ENCODE measurements around the gene KRT13. TPM values are rescaled to one million over a fixed set of nuclear protein-coding genes. Genes with fewer than 3 reads are reported as not detected.

KRT13 gene
- total and polyA plus RNA-seq, 10 of the 15 experiments (the other 5 are each of a cell fraction or from before 2014, with no cell fraction given): not detected

DNA sequence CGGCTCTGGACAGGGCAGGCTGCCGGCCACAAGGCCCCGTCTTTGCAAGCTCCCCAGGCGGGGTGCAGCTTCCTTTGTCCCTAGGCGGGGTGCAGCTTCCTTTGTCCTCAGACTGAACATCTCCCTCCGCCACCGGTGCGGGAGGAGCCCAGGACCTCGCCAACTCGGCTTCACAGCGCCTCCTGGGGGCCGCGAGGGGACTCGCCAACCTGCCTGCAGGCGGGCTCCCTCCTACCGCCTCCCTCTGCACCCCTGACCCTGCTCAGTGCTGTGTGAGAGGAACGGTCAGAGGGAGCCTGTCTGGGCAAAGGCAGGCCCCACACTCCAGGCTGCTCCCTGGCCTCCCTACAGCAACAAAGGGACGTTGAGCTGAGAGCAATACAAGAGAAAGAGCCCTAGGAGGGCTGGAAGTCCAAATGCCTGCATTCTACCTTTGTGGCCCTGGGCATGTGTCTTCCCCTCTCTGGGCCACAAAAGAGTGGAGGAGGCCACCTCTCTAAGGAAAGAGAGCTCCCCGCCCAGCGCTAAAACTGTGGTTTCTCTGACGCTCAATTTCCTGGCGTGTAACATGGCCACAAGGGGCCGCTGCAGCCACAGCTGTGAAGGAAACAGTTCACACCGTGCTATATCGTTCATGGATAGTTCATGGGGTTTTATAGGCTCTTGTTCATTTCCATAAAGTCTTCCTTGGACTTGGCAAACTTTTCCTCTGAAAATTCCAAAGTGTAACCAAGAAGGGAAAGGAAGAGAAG, 43.6 kb upstream of the KRT13 start:
- WGBS (ENCODE audit: insufficient coverage, insufficient replicate concordance, low lambda C conversion rate, missing lambda C conversion rate): 2% methylated on average over 25 of the region's 25 CpGs
- H3K36me3 ChIP-seq (ENCODE audit: control insufficient read depth in 2 of 2, insufficient read depth in 2 of 2, low read length in 1 of 2): no peaks in the 10 kb centered on the region
- H3K27me3 ChIP-seq (replicated peaks in 1 of 2; ENCODE audit: control insufficient read depth in 2 of 2, insufficient read depth in 2 of 2, low read length in 1 of 2): no peaks in the 10 kb centered on the region; a peak in 2 of 4 replicates
- ChIA-PET POLR2A (interaction anchor here (1.1 kb wide), 1 partner anchor 638 kb away, joined by 3 read pairs; no protein-coding TSS in a partner anchor), RAD21 (ENCODE audit: unreplicated experiment) (interaction anchor here (0.9 to 3.3 kb wide), 16 partner anchors 10 to 933 kb away, joined by 3 to 32 read pairs (median 6); no protein-coding TSS in a partner anchor), CTCF (interaction anchor here (0.6 to 6.3 kb wide), 47 partner anchors 9 to 1021 kb away, joined by 3 to 146 read pairs (median 5); partner anchors contain the start of gene EIF1), SMC1A (ENCODE audit: uncharacterized antibody, unreplicated experiment) (interaction anchor here (0.6 to 5.3 kb wide), 23 partner anchors 9 to 933 kb away, joined by 3 to 34 read pairs (median 4); no protein-coding TSS in a partner anchor)
- no peak overlapping the region for H3K4me2 ChIP-seq (ENCODE audit: control insufficient read depth, insufficient read depth)
- TF ChIP-seq POLR2AphosphoS5 (IDR thresholded peaks at IDR 0.05; ENCODE audit: low read length) (no peak), CREM (IDR thresholded peaks at IDR 0.05; ENCODE audit: low read depth) (peak; percentile 49), RAD21 (IDR thresholded peaks at IDR 0.05; ENCODE audit: insufficient read depth, low read depth, low read length) (peak; percentile 73), SMARCA5 (IDR thresholded peaks at IDR 0.05) (peak; percentile 94), SMC3 (IDR thresholded peaks at IDR 0.05; ENCODE audit: borderline replicate concordance, low read length) (peak; percentile 74), NR2F1 (conservative IDR thresholded peaks at IDR 0.05) (peak; percentile 50), YY1 (IDR thresholded peaks at IDR 0.05; ENCODE audit: low read depth, low read length) (peak; percentile 25; the same call in 1 of the 2 replicates), CREB1 (IDR thresholded peaks at IDR 0.05; ENCODE audit: low read depth) (0 out of 2 replicates have a peak, but pooled peaks have one; percentile 55), LARP7 (IDR thresholded peaks at IDR 0.05) (0 out of 2 replicates have a peak, but pooled peaks have one; percentile 35), BHLHE40 (IDR thresholded peaks at IDR 0.05; ENCODE audit: borderline replicate concordance in 1 of 2, low read depth in 2 of 2, low read length in 1 of 2) (peak in 1 of 2 experiments; percentile 4; a peak in 1 of 4 replicates), ZNF207 (IDR thresholded peaks at IDR 0.05; ENCODE audit: borderline replicate concordance) (no peak), RUNX3 (IDR thresholded peaks at IDR 0.05; ENCODE audit: low read length) (peak; percentile 83)
- TF ChIP-seq, protein P1, sequence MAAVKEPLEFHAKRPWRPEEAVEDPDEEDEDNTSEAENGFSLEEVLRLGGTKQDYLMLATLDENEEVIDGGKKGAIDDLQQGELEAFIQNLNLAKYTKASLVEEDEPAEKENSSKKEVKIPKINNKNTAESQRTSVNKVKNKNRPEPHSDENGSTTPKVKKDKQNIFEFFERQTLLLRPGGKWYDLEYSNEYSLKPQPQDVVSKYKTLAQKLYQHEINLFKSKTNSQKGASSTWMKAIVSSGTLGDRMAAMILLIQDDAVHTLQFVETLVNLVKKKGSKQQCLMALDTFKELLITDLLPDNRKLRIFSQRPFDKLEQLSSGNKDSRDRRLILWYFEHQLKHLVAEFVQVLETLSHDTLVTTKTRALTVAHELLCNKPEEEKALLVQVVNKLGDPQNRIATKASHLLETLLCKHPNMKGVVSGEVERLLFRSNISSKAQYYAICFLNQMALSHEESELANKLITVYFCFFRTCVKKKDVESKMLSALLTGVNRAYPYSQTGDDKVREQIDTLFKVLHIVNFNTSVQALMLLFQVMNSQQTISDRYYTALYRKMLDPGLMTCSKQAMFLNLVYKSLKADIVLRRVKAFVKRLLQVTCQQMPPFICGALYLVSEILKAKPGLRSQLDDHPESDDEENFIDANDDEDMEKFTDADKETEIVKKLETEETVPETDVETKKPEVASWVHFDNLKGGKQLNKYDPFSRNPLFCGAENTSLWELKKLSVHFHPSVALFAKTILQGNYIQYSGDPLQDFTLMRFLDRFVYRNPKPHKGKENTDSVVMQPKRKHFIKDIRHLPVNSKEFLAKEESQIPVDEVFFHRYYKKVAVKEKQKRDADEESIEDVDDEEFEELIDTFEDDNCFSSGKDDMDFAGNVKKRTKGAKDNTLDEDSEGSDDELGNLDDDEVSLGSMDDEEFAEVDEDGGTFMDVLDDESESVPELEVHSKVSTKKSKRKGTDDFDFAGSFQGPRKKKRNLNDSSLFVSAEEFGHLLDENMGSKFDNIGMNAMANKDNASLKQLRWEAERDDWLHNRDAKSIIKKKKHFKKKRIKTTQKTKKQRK (IDR thresholded peaks at IDR 0.05; ENCODE audit: low read depth, low read length): no peak
- TF ChIP-seq, protein P2, sequence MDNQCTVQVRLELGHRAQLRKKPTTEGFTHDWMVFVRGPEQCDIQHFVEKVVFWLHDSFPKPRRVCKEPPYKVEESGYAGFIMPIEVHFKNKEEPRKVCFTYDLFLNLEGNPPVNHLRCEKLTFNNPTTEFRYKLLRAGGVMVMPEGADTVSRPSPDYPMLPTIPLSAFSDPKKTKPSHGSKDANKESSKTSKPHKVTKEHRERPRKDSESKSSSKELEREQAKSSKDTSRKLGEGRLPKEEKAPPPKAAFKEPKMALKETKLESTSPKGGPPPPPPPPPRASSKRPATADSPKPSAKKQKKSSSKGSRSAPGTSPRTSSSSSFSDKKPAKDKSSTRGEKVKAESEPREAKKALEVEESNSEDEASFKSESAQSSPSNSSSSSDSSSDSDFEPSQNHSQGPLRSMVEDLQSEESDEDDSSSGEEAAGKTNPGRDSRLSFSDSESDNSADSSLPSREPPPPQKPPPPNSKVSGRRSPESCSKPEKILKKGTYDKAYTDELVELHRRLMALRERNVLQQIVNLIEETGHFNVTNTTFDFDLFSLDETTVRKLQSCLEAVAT (IDR thresholded peaks at IDR 0.05): 0 out of 2 replicates have a peak, but pooled peaks have one; percentile 34
- TF ChIP-seq, protein P3, sequence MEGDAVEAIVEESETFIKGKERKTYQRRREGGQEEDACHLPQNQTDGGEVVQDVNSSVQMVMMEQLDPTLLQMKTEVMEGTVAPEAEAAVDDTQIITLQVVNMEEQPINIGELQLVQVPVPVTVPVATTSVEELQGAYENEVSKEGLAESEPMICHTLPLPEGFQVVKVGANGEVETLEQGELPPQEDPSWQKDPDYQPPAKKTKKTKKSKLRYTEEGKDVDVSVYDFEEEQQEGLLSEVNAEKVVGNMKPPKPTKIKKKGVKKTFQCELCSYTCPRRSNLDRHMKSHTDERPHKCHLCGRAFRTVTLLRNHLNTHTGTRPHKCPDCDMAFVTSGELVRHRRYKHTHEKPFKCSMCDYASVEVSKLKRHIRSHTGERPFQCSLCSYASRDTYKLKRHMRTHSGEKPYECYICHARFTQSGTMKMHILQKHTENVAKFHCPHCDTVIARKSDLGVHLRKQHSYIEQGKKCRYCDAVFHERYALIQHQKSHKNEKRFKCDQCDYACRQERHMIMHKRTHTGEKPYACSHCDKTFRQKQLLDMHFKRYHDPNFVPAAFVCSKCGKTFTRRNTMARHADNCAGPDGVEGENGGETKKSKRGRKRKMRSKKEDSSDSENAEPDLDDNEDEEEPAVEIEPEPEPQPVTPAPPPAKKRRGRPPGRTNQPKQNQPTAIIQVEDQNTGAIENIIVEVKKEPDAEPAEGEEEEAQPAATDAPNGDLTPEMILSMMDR (IDR thresholded peaks at IDR 0.05 in 2 of 3, conservative IDR thresholded peaks at IDR 0.05 in 1 of 3; ENCODE audit: control insufficient read depth in 2 of 3, extremely low read depth in 1 of 3, insufficient read depth in 1 of 3, low read depth in 3 of 3, low read length in 3 of 3): peak; percentile 86 to 93 (median 91)
- in situ Hi-C loops (cut with MboI): loop anchor here (5.0 kb wide), 2 partner anchors 113 to 642 kb away; no protein-coding TSS in a partner anchor
- no peaks in the 10 kb centered on the region for H3K4me1 ChIP-seq (ENCODE audit: control insufficient read depth, insufficient read depth, low read length)
- intact Hi-C loops (cut with micrococcal nuclease; ENCODE audit: unreplicated experiment): loop anchor here (1.0 to 2.0 kb wide), 5 partner anchors 99 to 746 kb away; no protein-coding TSS in a partner anchor
- no peak overlapping the region for H3K9ac ChIP-seq (ENCODE audit: control insufficient read depth, insufficient read depth, low read length)
- peak; percentile 12 for DNase-seq (ENCODE audit: low read depth, low spot score)
- BruUV-seq (replicated peaks): no TSS peak
- no peaks in the 10 kb centered on the region for H4K20me1 ChIP-seq (ENCODE audit: control insufficient read depth, insufficient read depth)
- no peak overlapping the region; the same call in 1 of the 2 replicates for H2AFZ ChIP-seq (ENCODE audit: control insufficient read depth, low read depth, low read length)
- FAIRE-seq: peak; percentile 76
- no peaks in the 10 kb centered on the region for H3K79me2 ChIP-seq (ENCODE audit: control insufficient read depth, insufficient read depth, low read length)
- peak; percentile 95 for ATAC-seq
- no peak overlapping the region for H3K27ac ChIP-seq (ENCODE audit: control insufficient read depth, insufficient read depth)
- H3K4me3 ChIP-seq: no peak overlapping the region
- no peaks in the 10 kb centered on the region; the same call in 2 of the 3 replicates for H3K9me3 ChIP-seq (replicated peaks; ENCODE audit: control insufficient read depth, insufficient read depth, low read length)
